K562 (cell line): ENCODE data around the gene SON. TPM values are rescaled to one million over a fixed set of nuclear protein-coding genes. Genes with fewer than 3 reads are reported as not detected.

Experiments used
- ATAC-seq: fragments of 200-7000 bp; cut with Tn5 transposase; 3 replicates; pipeline ENCODE4 v1.9.1; 2020; ENCODE audit warnings: moderate library complexity
- BruUV-seq: library from RNA; stranded (reverse); fragments of 400-500 nt; replicated peaks from 2 replicates; lab custom pipeline; 2021; lab: Mats Ljungman, UMichigan
- CTCF ChIA-PET: fragments of 300-600 bp; formaldehyde crosslinking; extraction: SDS; loops from one replicate; lab custom pipeline; 2021; ENCODE audit warnings: low intra/inter-chr PET ratio; lab: Yijun Ruan, JAX
- POLR2A ChIA-PET: fragments of 300-600, 350-650 bp; sonication (Branson Sonifier 250); formaldehyde crosslinking; extraction: SDS; loops from one replicate; lab custom pipeline; 2021; ENCODE audit warnings: antibody characterized with exemption, inconsistent platforms; lab: Yijun Ruan, JAX
- DNase-seq, 4 experiments: peaks; one replicate each; pipeline versions ENCODE4 v3.0.0 to v3.0.0-alpha.2; 2011 to 2018; ENCODE audit warnings: low spot score in 3 of 4, mixed read lengths in 3 of 4; ENCODE audit errors: extremely low read depth in 1 of 4
- FAIRE-seq: peaks from 2 replicates; lab custom pipeline; 2011; peaks lifted over from hg19 to GRCh38; lab: Jason Lieb, UNC
- H2AFZ ChIP-seq: 2 replicates; pipeline ENCODE4 v1.6.0; 2011; ENCODE audit warnings: low read depth, low read length, control low read depth, inconsistent platforms
- H3K27ac ChIP-seq: fragments of 200-600 bp; 3 replicates; pipeline ENCODE4 v1.8.0; 2011; ENCODE audit warnings: low read depth, mild to moderate bottlenecking, control low read depth, inconsistent platforms, low read length, moderate library complexity, mixed read lengths; ENCODE audit errors: extremely low read depth
- H3K27me3 ChIP-seq, 2 experiments: fragments of 300-600 bp in 1 of 2; 2 replicates in 1 of 2; 3 replicates in 1 of 2; pipeline versions ENCODE4 v1.6.0 to v1.8.0; 2011; ENCODE audit warnings: inconsistent platforms in 2 of 2, low read length in 2 of 2, mild to moderate bottlenecking in 1 of 2, mixed read lengths in 1 of 2, moderate library complexity in 1 of 2; ENCODE audit not compliant: control insufficient read depth in 2 of 2, insufficient read depth in 2 of 2
- H3K36me3 ChIP-seq: fragments of 300-600 bp; 3 replicates; pipeline ENCODE4 v1.8.0; 2011; ENCODE audit warnings: mild to moderate bottlenecking, low read length, inconsistent platforms; ENCODE audit not compliant: control insufficient read depth, insufficient read depth
- H3K4me1 ChIP-seq, 2 experiments: fragments of 200-600 bp in 1 of 2; replicated peaks in 1 of 2; 2 replicates in 1 of 2; 3 replicates in 1 of 2; pipeline versions ENCODE4 v1.5.1 to v1.8.0; 2011; ENCODE audit warnings: inconsistent platforms in 2 of 2, low read length in 2 of 2, mild to moderate bottlenecking in 1 of 2, mixed read lengths in 1 of 2, moderate library complexity in 1 of 2; ENCODE audit not compliant: control insufficient read depth in 2 of 2, insufficient read depth in 2 of 2
- H3K4me2 ChIP-seq: 2 replicates; pipeline ENCODE4 v1.6.1; 2011; ENCODE audit warnings: low read length, control low read depth, inconsistent platforms, mixed read lengths; ENCODE audit not compliant: insufficient read depth
- H3K4me3 ChIP-seq: fragments of 200-600 bp; sonication (generic), shearing (Covaris generic); 2 replicates; pipeline ENCODE4 v1.5.1; 2016; ENCODE audit warnings: control low read depth, inconsistent platforms
- H3K79me2 ChIP-seq: fragments of 200-600 bp; 3 replicates; pipeline ENCODE4 v1.8.0; 2011; ENCODE audit warnings: low read length, inconsistent platforms; ENCODE audit not compliant: control insufficient read depth, insufficient read depth
- H3K9ac ChIP-seq, 2 experiments: 2 replicates each; pipeline versions ENCODE4 v1.6.0 to v1.6.1; 2011; ENCODE audit warnings: low read depth in 2 of 2, low read length in 2 of 2, control low read depth in 1 of 2, inconsistent platforms in 1 of 2, mild to moderate bottlenecking in 1 of 2, mixed read lengths in 1 of 2; ENCODE audit not compliant: insufficient read depth in 1 of 2
- H3K9me1 ChIP-seq: one replicate; pipeline ENCODE4 v1.6.0; 2011; ENCODE audit warnings: inconsistent platforms, mild to moderate bottlenecking, low read length, moderate library complexity; ENCODE audit not compliant: control insufficient read depth, insufficient read depth
- H3K9me3 ChIP-seq: replicated peaks from 2 replicates; pipeline ENCODE4 v1.5.1; 2011; ENCODE audit warnings: low read depth, low read length, inconsistent platforms; ENCODE audit not compliant: control insufficient read depth, insufficient read depth
- H4K20me1 ChIP-seq: replicated peaks from 2 replicates; pipeline ENCODE4 v1.6.1; 2011; ENCODE audit warnings: low read length, inconsistent platforms, mixed read lengths; ENCODE audit not compliant: control insufficient read depth, insufficient read depth
- ARNT ChIP-seq, 2 experiments: fragments of 450-650 bp; IDR thresholded peaks; 2 replicates each; pipeline ENCODE4 v1.6.1; 2016; ENCODE audit warnings: mild to moderate bottlenecking in 1 of 2
- ETS2 ChIP-seq: IDR thresholded peaks from 2 replicates; pipeline ENCODE4 v1.6.1; 2016; ENCODE audit warnings: borderline replicate concordance, missing genetic modification characterization, mild to moderate bottlenecking, moderate library complexity, missing compliant biosample characterization; ENCODE audit not compliant: poor library complexity, severe bottlenecking
- FOXK1 ChIP-seq: sonication (generic); formaldehyde crosslinking; IDR thresholded peaks from 2 replicates; pipeline ENCODE4 v1.8.0; 2022; ENCODE audit warnings: missing genetic modification reagents, mild to moderate bottlenecking, borderline replicate concordance
- MTA3 ChIP-seq: fragments of 450-650 bp; formaldehyde crosslinking; IDR thresholded peaks from 2 replicates; pipeline ENCODE4 v1.6.1; 2017; ENCODE audit warnings: mild to moderate bottlenecking, borderline replicate concordance
- POLR2AphosphoS2 ChIP-seq: IDR thresholded peaks from 2 replicates; pipeline ENCODE4 v1.6.1; 2012; ENCODE audit warnings: low read length, improper control_type of control experiment
- POLR2G ChIP-seq: fragments of 200-400 bp; formaldehyde crosslinking; IDR thresholded peaks from 2 replicates; pipeline ENCODE4 v1.6.1; 2017; ENCODE audit warnings: low read depth, mild to moderate bottlenecking, antibody characterized with exemption, low read length, moderate library complexity
- RBFOX2 ChIP-seq: fragments of 200-400 bp; formaldehyde crosslinking; IDR thresholded peaks from 2 replicates; pipeline ENCODE4 v1.6.1; 2017; ENCODE audit warnings: low read depth, mild to moderate bottlenecking, low read length, moderate library complexity
- RBM22 ChIP-seq: fragments of 200-400 bp; formaldehyde crosslinking; IDR thresholded peaks from 2 replicates; pipeline ENCODE4 v1.6.1; 2018; ENCODE audit warnings: low read length, low read depth; ENCODE audit not compliant: poor library complexity, severe bottlenecking
- ZNF12 ChIP-seq: sonication (generic); formaldehyde crosslinking; IDR thresholded peaks from 2 replicates; pipeline ENCODE4 v1.4.0; 2020; ENCODE audit warnings: mild to moderate bottlenecking, missing genetic modification reagents
- ZNF184 ChIP-seq: sonication (generic); formaldehyde crosslinking; IDR thresholded peaks from 2 replicates; pipeline ENCODE4 v1.5.0; 2020; ENCODE audit warnings: missing genetic modification reagents
- WGBS: fragments of 100-300 bp; shearing (Covaris generic); methylation state at CpG from one replicate; pipeline ENCODE4 v1.1.6; 2016; ENCODE audit warnings: low coverage, mixed read lengths; ENCODE audit not compliant: insufficient coverage; ENCODE audit errors: missing lambda C conversion rate; 5-methylcytosine and 5-hydroxymethylcytosine counted together
- in situ Hi-C: fragments of 300-500 bp; cut with MboI; formaldehyde crosslinking; loops from 4 replicates; pipeline ENCODE4 v1.15.0; 2018; ENCODE audit warnings: inconsistent platforms, mixed read lengths
- intact Hi-C: fragments of 100-400 bp; cut with micrococcal nuclease; formaldehyde crosslinking; loops from 2 replicates; pipeline ENCODE4 v1.14.2; 2022
- polyA plus RNA-seq, 8 experiments: library from polyadenylated mRNA; depleted of rRNA in 4 of 8; stranded (reverse) in 5 of 8; unstranded in 3 of 8; fragments of >200 nt; fragmentation: Nextera tagmentation in 2 of 8; fragmentation: Illumina TruSeq in 1 of 8; extraction: Ambion mirVana in 2 of 8; extraction: Trizol in 1 of 8; gene quantifications; 2 replicates each; pipeline versions ENCODE4 v1.2.1 to v1.2.3, GENCODE V29; 2011 to 2014; ENCODE audit warnings: inconsistent platforms in 1 of 8, missing spikeins in 1 of 8
- total RNA-seq, 7 experiments: library from RNA; depleted of rRNA in 6 of 7; stranded (reverse); fragments of >200 nt in 6 of 7; fragmentation: Illumina TruSeq in 2 of 7; extraction: Trizol in 2 of 7; gene quantifications; 2 replicates each; pipeline versions ENCODE4 v1.2.1 to v1.2.3, GENCODE V29; 2011 to 2021; ENCODE audit warnings: low replicate concordance in 1 of 7
- TF ChIP-seq, protein P1 (sequence below): IDR thresholded peaks from 3 replicates; pipeline ENCODE4 v1.6.1; 2011; ENCODE audit warnings: borderline replicate concordance, mild to moderate bottlenecking, moderate library complexity; ENCODE audit not compliant: insufficient read length; ENCODE audit errors: extremely low read depth
- TF ChIP-seq, protein P2 (sequence below): sonication (generic); formaldehyde crosslinking; IDR thresholded peaks from 2 replicates; pipeline ENCODE4 v1.8.0; 2022; ENCODE audit warnings: mild to moderate bottlenecking, low read depth, missing genetic modification reagents

The SON gene
- total and polyA plus RNA-seq, 9 of the 15 experiments (the other 6 are each of a cell fraction or from before 2014, with no cell fraction given) = 105 to 742 (median 187) TPM

DNA sequence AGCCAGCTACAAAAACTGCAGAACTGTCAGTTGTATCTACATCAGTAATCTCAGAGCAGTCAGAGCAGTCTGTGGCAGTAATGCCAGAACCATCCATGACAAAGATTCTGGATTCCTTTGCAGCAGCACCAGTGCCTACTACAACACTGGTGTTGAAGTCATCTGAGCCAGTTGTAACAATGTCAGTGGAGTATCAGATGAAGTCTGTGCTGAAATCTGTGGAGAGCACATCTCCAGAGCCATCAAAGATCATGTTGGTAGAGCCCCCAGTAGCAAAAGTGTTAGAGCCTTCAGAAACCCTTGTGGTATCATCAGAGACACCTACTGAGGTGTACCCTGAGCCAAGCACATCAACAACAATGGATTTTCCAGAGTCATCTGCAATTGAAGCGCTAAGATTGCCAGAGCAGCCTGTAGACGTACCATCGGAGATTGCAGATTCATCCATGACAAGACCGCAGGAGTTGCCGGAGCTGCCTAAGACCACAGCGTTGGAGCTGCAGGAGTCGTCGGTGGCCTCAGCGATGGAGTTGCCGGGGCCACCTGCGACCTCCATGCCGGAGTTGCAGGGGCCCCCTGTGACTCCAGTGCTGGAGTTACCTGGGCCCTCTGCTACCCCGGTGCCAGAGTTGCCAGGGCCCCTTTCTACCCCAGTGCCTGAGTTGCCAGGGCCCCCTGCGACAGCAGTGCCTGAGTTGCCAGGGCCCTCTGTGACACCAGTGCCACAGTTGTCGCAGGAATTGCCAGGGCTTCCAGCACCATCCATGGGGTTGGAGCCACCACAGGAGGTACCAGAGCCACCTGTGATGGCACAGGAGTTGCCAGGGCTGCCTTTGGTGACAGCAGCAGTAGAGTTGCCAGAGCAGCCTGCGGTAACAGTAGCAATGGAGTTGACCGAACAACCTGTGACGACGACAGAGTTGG is 7.3 kb downstream of the SON start (continued):
- TF ChIP-seq, protein P1, sequence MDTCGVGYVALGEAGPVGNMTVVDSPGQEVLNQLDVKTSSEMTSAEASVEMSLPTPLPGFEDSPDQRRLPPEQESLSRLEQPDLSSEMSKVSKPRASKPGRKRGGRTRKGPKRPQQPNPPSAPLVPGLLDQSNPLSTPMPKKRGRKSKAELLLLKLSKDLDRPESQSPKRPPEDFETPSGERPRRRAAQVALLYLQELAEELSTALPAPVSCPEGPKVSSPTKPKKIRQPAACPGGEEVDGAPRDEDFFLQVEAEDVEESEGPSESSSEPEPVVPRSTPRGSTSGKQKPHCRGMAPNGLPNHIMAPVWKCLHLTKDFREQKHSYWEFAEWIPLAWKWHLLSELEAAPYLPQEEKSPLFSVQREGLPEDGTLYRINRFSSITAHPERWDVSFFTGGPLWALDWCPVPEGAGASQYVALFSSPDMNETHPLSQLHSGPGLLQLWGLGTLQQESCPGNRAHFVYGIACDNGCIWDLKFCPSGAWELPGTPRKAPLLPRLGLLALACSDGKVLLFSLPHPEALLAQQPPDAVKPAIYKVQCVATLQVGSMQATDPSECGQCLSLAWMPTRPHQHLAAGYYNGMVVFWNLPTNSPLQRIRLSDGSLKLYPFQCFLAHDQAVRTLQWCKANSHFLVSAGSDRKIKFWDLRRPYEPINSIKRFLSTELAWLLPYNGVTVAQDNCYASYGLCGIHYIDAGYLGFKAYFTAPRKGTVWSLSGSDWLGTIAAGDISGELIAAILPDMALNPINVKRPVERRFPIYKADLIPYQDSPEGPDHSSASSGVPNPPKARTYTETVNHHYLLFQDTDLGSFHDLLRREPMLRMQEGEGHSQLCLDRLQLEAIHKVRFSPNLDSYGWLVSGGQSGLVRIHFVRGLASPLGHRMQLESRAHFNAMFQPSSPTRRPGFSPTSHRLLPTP = no peak
- no peak for TF ChIP-seq ARNT (IDR thresholded peaks at IDR 0.05)
- TF ChIP-seq ZNF12 (CRISPR knock-in tag) = no peak
- TF ChIP-seq, all 486 proteins: peak for 5

DNA sequence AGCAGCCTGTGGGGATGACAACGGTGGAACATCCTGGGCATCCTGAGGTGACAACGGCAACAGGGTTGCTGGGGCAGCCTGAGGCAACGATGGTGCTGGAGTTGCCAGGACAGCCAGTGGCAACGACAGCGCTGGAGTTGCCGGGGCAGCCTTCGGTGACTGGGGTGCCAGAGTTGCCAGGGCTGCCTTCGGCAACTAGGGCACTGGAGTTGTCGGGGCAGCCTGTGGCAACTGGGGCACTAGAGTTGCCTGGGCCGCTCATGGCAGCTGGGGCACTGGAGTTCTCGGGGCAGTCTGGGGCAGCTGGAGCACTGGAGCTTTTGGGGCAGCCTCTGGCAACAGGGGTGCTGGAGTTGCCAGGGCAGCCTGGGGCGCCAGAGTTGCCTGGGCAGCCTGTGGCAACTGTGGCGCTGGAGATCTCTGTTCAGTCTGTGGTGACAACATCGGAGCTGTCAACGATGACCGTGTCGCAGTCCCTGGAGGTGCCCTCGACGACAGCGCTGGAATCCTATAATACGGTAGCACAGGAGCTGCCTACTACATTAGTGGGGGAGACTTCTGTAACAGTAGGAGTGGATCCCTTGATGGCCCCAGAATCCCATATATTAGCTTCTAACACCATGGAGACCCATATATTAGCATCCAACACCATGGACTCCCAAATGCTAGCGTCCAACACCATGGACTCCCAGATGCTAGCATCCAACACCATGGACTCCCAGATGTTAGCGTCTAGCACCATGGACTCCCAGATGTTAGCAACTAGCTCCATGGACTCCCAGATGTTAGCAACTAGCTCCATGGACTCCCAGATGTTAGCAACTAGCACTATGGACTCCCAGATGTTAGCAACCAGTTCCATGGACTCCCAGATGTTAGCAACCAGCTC is 8.2 kb downstream of the SON start:
- Histone ChIP-seq H3K27ac (no peak overlapping the region), H3K27me3 (no peaks in the 10 kb centered on the region), H3K9ac (no peak overlapping the region), H3K4me3 (no peak overlapping the region), H3K4me1 (peaks cover 0 to 9% of the 10 kb centered on the region in 2 experiments; a peak in 1 of 5 replicates), H4K20me1 (0 out of 2 replicates have a peak, but pooled peaks cover 4% of the 10 kb centered on the region), H3K9me1 (no peaks in the 10 kb centered on the region), H3K4me2 (no peak overlapping the region), H3K79me2 (peaks cover 99% of the 10 kb centered on the region), H3K36me3 (peaks cover 98% of the 10 kb centered on the region)
- BruUV-seq = no TSS peak
- WGBS = 96% methylated on average over 23 of the region's 23 CpGs
- intact Hi-C loops = no loop called here
- no peak for ATAC-seq
- no peak for DNase-seq
- POLR2A ChIA-PET = interaction anchor here (1.1 to 10.6 kb wide), 7 partner anchors 7 to 319 kb away, joined by 3 to 130 read pairs (median 4); partner anchors contain the start of genes DNAJC28, GART, SON and TMEM50B
- CTCF ChIA-PET = no interaction called here
- FAIRE-seq = no peak
- in situ Hi-C loops = no loop called here
- TF ChIP-seq RBM22 = peak; percentile 96
- TF ChIP-seq ZNF184 = no peak
- TF ChIP-seq MTA3 = 0 out of 2 replicates have a peak, but pooled peaks have one; percentile 5
- no peak for TF ChIP-seq ETS2 (tag)
- 0 out of 2 replicates have a peak, but pooled peaks have one; percentile 0 for TF ChIP-seq POLR2AphosphoS2
- TF ChIP-seq RBFOX2 = peak; percentile 78
- peak; percentile 79 for TF ChIP-seq POLR2G
- TF ChIP-seq, protein P2, sequence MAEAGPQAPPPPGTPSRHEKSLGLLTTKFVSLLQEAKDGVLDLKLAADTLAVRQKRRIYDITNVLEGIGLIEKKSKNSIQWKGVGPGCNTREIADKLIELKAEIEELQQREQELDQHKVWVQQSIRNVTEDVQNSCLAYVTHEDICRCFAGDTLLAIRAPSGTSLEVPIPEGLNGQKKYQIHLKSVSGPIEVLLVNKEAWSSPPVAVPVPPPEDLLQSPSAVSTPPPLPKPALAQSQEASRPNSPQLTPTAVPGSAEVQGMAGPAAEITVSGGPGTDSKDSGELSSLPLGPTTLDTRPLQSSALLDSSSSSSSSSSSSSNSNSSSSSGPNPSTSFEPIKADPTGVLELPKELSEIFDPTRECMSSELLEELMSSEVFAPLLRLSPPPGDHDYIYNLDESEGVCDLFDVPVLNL (CRISPR knock-in tag) = no peak
- TF ChIP-seq FOXK1 (CRISPR knock-in tag) = 0 out of 2 replicates have a peak, but pooled peaks have one; percentile 11
- TF ChIP-seq, all 486 proteins: peak for 6
- Histone ChIP-seq H2AFZ (no peak overlapping the region), H3K9me3 (peaks cover 31% of the 10 kb centered on the region)
